H9 (cell line): ENCODE results near the gene SNN. TPM values are rescaled to one million over a fixed set of nuclear protein-coding genes. Genes with fewer than 3 reads are reported as not detected.
A peak's percentile ranks its signal among the peaks of the same experiment; 100 is the strongest.

Experiments
- DNase-seq: peaks from one replicate; pipeline ENCODE4 v3.0.0-alpha.2; 2017
- H2AFZ ChIP-seq: one replicate; pipeline ENCODE4 v1.6.1; 2013; ENCODE audit warnings: mild to moderate bottlenecking, low read length, control low read depth, moderate library complexity
- H2AK5ac ChIP-seq: 2 replicates; pipeline ENCODE4 v1.6.1; 2013; ENCODE audit warnings: low read length, control low read depth, mixed read lengths; ENCODE audit not compliant: insufficient read length
- H2BK120ac ChIP-seq: one replicate; pipeline ENCODE4 v1.6.1; 2013; ENCODE audit warnings: low read depth, mild to moderate bottlenecking, low read length, control low read depth, inconsistent platforms; ENCODE audit not compliant: poor library complexity, severe bottlenecking
- H2BK12ac ChIP-seq: 2 replicates; pipeline ENCODE4 v1.6.1; 2013; ENCODE audit warnings: low read length, control low read depth, mixed read lengths, low read depth; ENCODE audit not compliant: insufficient read length
- H2BK15ac ChIP-seq: 2 replicates; pipeline ENCODE4 v1.6.1; 2013; ENCODE audit warnings: low read depth, low read length, control low read depth
- H2BK20ac ChIP-seq: one replicate; pipeline ENCODE4 v1.6.1; 2013; ENCODE audit warnings: low read depth, mild to moderate bottlenecking, low read length, control low read depth, inconsistent platforms; ENCODE audit not compliant: poor library complexity, severe bottlenecking
- H2BK5ac ChIP-seq: 2 replicates; pipeline ENCODE4 v1.6.1; 2013; ENCODE audit warnings: low read length, control low read depth, mixed read lengths; ENCODE audit not compliant: insufficient read length
- H3K14ac ChIP-seq: 2 replicates; pipeline ENCODE4 v1.6.1; 2013; ENCODE audit warnings: low read length, control low read depth; ENCODE audit not compliant: insufficient read depth
- H3K18ac ChIP-seq: 2 replicates; pipeline ENCODE4 v1.6.1; 2013; ENCODE audit warnings: low read depth, mild to moderate bottlenecking, mixed read lengths, low read length, control low read depth; ENCODE audit not compliant: insufficient read length
- H3K23ac ChIP-seq: 2 replicates; pipeline ENCODE4 v1.6.1; 2013; ENCODE audit warnings: low read length, control low read depth, mixed read lengths, low read depth; ENCODE audit not compliant: insufficient read length
- H3K23me2 ChIP-seq: 2 replicates; pipeline ENCODE4 v1.6.1; 2013; ENCODE audit warnings: low read depth, mild to moderate bottlenecking, mixed read lengths, low read length, control low read depth; ENCODE audit not compliant: insufficient read length, poor library complexity, severe bottlenecking
- H3K27ac ChIP-seq: 2 replicates; pipeline ENCODE4 v1.5.1; 2013; ENCODE audit warnings: low read length, control low read depth, mixed read lengths, low read depth; ENCODE audit not compliant: insufficient read length
- H3K27me3 ChIP-seq: 2 replicates; pipeline ENCODE4 v1.6.1; 2013; ENCODE audit warnings: low read length, control low read depth, inconsistent platforms; ENCODE audit not compliant: insufficient read depth
- H3K4ac ChIP-seq: 2 replicates; pipeline ENCODE4 v1.6.1; 2013; ENCODE audit warnings: low read depth, mild to moderate bottlenecking, control low read depth, inconsistent platforms, low read length, moderate library complexity
- H3K4me1 ChIP-seq: 2 replicates; pipeline ENCODE4 v1.6.1; 2013; ENCODE audit warnings: low read length, control low read depth, inconsistent platforms; ENCODE audit not compliant: insufficient read depth
- H3K4me2 ChIP-seq: 2 replicates; pipeline ENCODE4 v1.6.1; 2013; ENCODE audit warnings: low read length, control low read depth, mixed read lengths; ENCODE audit not compliant: insufficient read length, insufficient read depth
- H3K56ac ChIP-seq: 2 replicates; pipeline ENCODE4 v1.6.1; 2013; ENCODE audit warnings: low read depth, mild to moderate bottlenecking, mixed read lengths, low read length, control low read depth; ENCODE audit not compliant: insufficient read length
- H3K79me1 ChIP-seq: 2 replicates; pipeline ENCODE4 v1.6.1; 2013; ENCODE audit warnings: low read depth, mild to moderate bottlenecking, moderate library complexity, low read length, control low read depth, inconsistent platforms; ENCODE audit not compliant: insufficient read depth, poor library complexity, severe bottlenecking
- H3K79me2 ChIP-seq: 2 replicates; pipeline ENCODE4 v1.6.1; 2013; ENCODE audit warnings: low read length, control low read depth, inconsistent platforms; ENCODE audit not compliant: insufficient read depth
- H3K9ac ChIP-seq: 2 replicates; pipeline ENCODE4 v1.6.1; 2013; ENCODE audit warnings: low read length, control low read depth, mixed read lengths; ENCODE audit not compliant: insufficient read length; ENCODE audit errors: extremely low read depth
- H3K9me3 ChIP-seq: one replicate; pipeline ENCODE4 v1.6.1; 2013; ENCODE audit warnings: low read depth, low read length, inconsistent platforms; ENCODE audit not compliant: control insufficient read depth
- H3T11ph ChIP-seq: one replicate; pipeline ENCODE4 v1.6.1; 2013; ENCODE audit warnings: mild to moderate bottlenecking, low read length, control low read depth, inconsistent platforms
- H4K20me1 ChIP-seq: one replicate; pipeline ENCODE4 v1.6.1; 2013; ENCODE audit not compliant: control insufficient read depth, insufficient read length, insufficient read depth
- H4K5ac ChIP-seq: 2 replicates; pipeline ENCODE4 v1.6.1; 2013; ENCODE audit warnings: low read depth, mild to moderate bottlenecking, mixed read lengths, low read length, control low read depth; ENCODE audit not compliant: insufficient read length
- H4K8ac ChIP-seq: replicated peaks from 2 replicates; pipeline ENCODE4 v1.6.1; 2013; ENCODE audit warnings: low read length, control low read depth, mixed read lengths, low read depth; ENCODE audit not compliant: insufficient read length
- H4K91ac ChIP-seq: 2 replicates; pipeline ENCODE4 v1.6.1; 2013; ENCODE audit warnings: low read depth, mild to moderate bottlenecking, moderate library complexity, mixed read lengths, low read length, control low read depth; ENCODE audit not compliant: insufficient read length
- H3K27ac Mint-ChIP-seq, 3 experiments: 2 replicates in 2 of 3; 3 replicates in 1 of 3; pipeline ENCODE4 v1.8.0; 2020 to 2021; ENCODE audit warnings: mixed read lengths in 3 of 3, mild to moderate bottlenecking in 1 of 3, moderate library complexity in 1 of 3
- H3K27me3 Mint-ChIP-seq: 2 replicates; pipeline ENCODE4 v1.8.0; 2021; ENCODE audit warnings: low read depth, mild to moderate bottlenecking, moderate library complexity, mixed read lengths
- H3K36me3 Mint-ChIP-seq, 3 experiments: 2 replicates in 2 of 3; 3 replicates in 1 of 3; pipeline ENCODE4 v1.8.0; 2020 to 2021; ENCODE audit warnings: low read depth in 3 of 3, mixed read lengths in 3 of 3; ENCODE audit not compliant: insufficient read depth in 1 of 3
- H3K4me1 Mint-ChIP-seq, 2 experiments: 2 replicates each; pipeline ENCODE4 v1.8.0; 2020; ENCODE audit warnings: mixed read lengths in 2 of 2
- H3K4me3 Mint-ChIP-seq, 2 experiments: 2 replicates in 1 of 2; 3 replicates in 1 of 2; pipeline ENCODE4 v1.8.0; 2020 to 2021; ENCODE audit warnings: mild to moderate bottlenecking in 2 of 2, mixed read lengths in 2 of 2, moderate library complexity in 1 of 2
- H3K9me3 Mint-ChIP-seq, 2 experiments: 2 replicates in 1 of 2; 3 replicates in 1 of 2; pipeline ENCODE4 v1.8.0; 2020; ENCODE audit warnings: mild to moderate bottlenecking in 2 of 2, mixed read lengths in 2 of 2, moderate library complexity in 1 of 2
- CTCF ChIP-seq: fragments of 200-600 bp; sonication (generic); conservative IDR thresholded peaks from 3 replicates; pipeline ENCODE4 v1.8.0; 2021; ENCODE audit warnings: antibody characterized with exemption, mild to moderate bottlenecking
- WGBS: extraction: QIAGEN DNeasy Blood & Tissue Kit; methylation state at CpG from one replicate; pipeline ENCODE4 v1.1.7; 2013; ENCODE audit warnings: missing lambda C conversion rate, low lambda C conversion rate, mixed read lengths; ENCODE audit not compliant: insufficient read length; ENCODE audit errors: extremely low coverage; 5-methylcytosine and 5-hydroxymethylcytosine counted together
- total RNA-seq: library from RNA; stranded (reverse); gene quantifications from 2 replicates; pipeline ENCODE4 v1.2.1, GENCODE V29; 2021

SNN gene
- total RNA-seq, 1 experiment from 2014 or later, result 44.2 TPM

DNA sequence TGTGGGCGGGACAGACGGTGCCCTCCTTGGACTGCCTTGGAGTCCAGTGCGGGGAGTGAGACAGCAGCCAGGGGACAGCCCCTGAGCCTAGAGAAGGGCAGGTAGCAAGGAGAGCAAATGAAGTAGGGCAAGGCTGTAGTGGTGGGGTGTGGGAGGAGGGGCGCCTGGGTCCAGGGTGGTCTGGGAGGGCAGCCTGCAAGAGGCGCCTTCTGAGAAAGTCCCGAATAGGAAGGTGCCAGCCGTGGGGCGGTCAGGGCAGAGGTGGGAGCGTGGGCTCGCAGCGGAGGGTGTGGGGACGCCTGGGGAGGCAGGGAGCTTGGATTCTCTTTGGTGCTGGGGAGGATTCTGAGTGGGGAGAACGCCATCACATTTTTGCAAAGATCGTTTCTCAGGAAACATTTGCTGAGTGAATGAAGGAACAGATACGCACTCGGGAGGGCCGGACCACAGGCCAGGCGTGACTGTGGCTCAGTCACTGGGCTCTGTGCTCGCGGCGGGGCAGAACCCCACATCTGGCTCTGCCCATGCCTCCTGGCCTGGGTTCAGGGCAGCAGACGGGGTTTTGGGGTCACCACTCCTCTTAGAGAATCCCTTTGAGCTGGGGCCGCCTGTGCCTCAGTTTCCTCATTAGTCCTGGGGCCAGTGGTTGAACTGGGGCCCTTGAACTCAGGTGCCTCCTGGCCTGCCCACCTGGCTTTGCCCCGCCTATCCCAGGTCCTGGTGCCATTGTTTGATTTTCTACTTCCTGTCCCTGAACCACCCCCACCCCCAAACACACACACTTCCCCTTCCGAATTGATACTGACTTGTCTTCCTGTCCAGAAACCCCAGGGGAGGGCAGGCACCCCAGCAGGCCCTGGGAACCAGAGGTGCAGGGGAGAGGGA, 4.2 kb downstream of the SNN start:
- Histone ChIP-seq H3K27ac (no peak overlapping the region), H4K5ac (no peak overlapping the region), H3K4ac (no peak overlapping the region), H2BK15ac (no peak overlapping the region), H3K79me2 (peaks cover 11% of the 10 kb centered on the region; the same call in 1 of the 2 replicates), H4K91ac (no peak overlapping the region), H3K79me1 (peaks cover 8% of the 10 kb centered on the region), H4K8ac (no peak overlapping the region), H3K9ac (no peak overlapping the region), H3K27me3 (no peaks in the 10 kb centered on the region), H3K4me2 (no peak overlapping the region), H2AFZ (no peak overlapping the region), H3K4me1 (no peaks in the 10 kb centered on the region; the same call in 1 of the 2 replicates), H3K18ac (no peak overlapping the region), H3K56ac (no peak overlapping the region), H4K20me1 (peaks cover 6% of the 10 kb centered on the region), H2BK12ac (no peak overlapping the region), H2BK20ac (no peak overlapping the region), H2AK5ac (no peak overlapping the region), H3K9me3 (no peaks in the 10 kb centered on the region), H2BK120ac (no peak overlapping the region), H2BK5ac (no peak overlapping the region), H3K23me2 (no peaks in the 10 kb centered on the region), H3T11ph (no peak overlapping the region), H3K23ac (no peak overlapping the region), H3K14ac (no peak overlapping the region; the same call in 1 of the 2 replicates)
- peaks cover 41 to 44% of the 10 kb centered on the region in 2 experiments for H3K4me1 Mint-ChIP-seq
- H3K27ac Mint-ChIP-seq, result peak overlapping the region; percentile 83 to 93 (median 91)
- peak overlapping the region in 1 of 2 experiments; percentile 41; a peak in 1 of 5 replicates for H3K4me3 Mint-ChIP-seq
- peaks cover 3% of the 10 kb centered on the region for H3K27me3 Mint-ChIP-seq
- no peaks in the 10 kb centered on the region; a peak in 1 of 5 replicates for H3K9me3 Mint-ChIP-seq
- peaks cover 16 to 26% (median 21%) of the 10 kb centered on the region in 3 experiments for H3K36me3 Mint-ChIP-seq
- no peak for TF ChIP-seq CTCF
- no CpG with 5 or more reads among the region's 25 CpGs for WGBS
- no peak for DNase-seq
